GM12892 (cell line): ENCODE results near the gene ALG9.
A peak's percentile ranks its signal among the peaks of the same experiment; 100 is the strongest.

Experiments used
- DNase-seq: peaks from one replicate; pipeline ENCODE4 v3.0.0; 2011; ENCODE audit not compliant: insufficient read length
- FAIRE-seq: peaks from 2 replicates; lab custom pipeline; 2011; peaks lifted over from hg19 to GRCh38; lab: Jason Lieb, UNC
- POLR2A ChIP-seq: IDR thresholded peaks from 2 replicates; pipeline ENCODE4 v1.6.1; 2011; ENCODE audit warnings: low read depth, low read length, control low read depth
- POLR2AphosphoS5 ChIP-seq: IDR thresholded peaks from 2 replicates; pipeline ENCODE4 v1.6.1; 2011; ENCODE audit warnings: low read depth, low read length, control low read depth
- TAF1 ChIP-seq: IDR thresholded peaks from 2 replicates; pipeline ENCODE4 v1.6.1; 2011; ENCODE audit warnings: low read depth, mild to moderate bottlenecking, control low read depth, low read length, borderline replicate concordance

Gene ALG9

GRCh38 chr11:111829185-111829968 lies 42.0 kb downstream of the ALG9 start:
- DNase-seq (peak; percentile 13), FAIRE-seq (peak; percentile 63)
- TF ChIP-seq TAF1 = no peak

- DNase-seq (no peak), FAIRE-seq (no peak)
- TF ChIP-seq POLR2AphosphoS5 = no peak
- no peak for TF ChIP-seq TAF1
- TF ChIP-seq POLR2A = no peak
Observed at GRCh38 chr11:111826322-111826950, 44.9 kb downstream of the ALG9 start.

GRCh38 chr11:111823629-111824028 lies 47.8 kb downstream of the ALG9 start:
- FAIRE-seq (peak; percentile 44), DNase-seq (no peak)
- TF ChIP-seq POLR2AphosphoS5 = no peak
- TF ChIP-seq TAF1 = no peak
- TF ChIP-seq POLR2A = no peak

- FAIRE-seq (no peak), DNase-seq (no peak)
- TF ChIP-seq POLR2A (no peak), POLR2AphosphoS5 (no peak)
Observed at GRCh38 chr11:111823131-111823530, 48.2 kb downstream of the ALG9 start.

- FAIRE-seq = no peak
- no peak for TF ChIP-seq TAF1
- TF ChIP-seq POLR2AphosphoS5 = no peak
- no peak for TF ChIP-seq POLR2A
- no peak for DNase-seq
Observed at GRCh38 chr11:111819829-111820237, 51.5 kb downstream of the ALG9 start.

- FAIRE-seq (peak; percentile 17), DNase-seq (no peak)
- no peak for TF ChIP-seq POLR2AphosphoS5
- TF ChIP-seq POLR2A = no peak
- no peak for TF ChIP-seq TAF1
Observed at GRCh38 chr11:111819161-111819828, 52.1 kb downstream of the ALG9 start.

- no peak for TF ChIP-seq TAF1
- TF ChIP-seq POLR2AphosphoS5 = no peak
- TF ChIP-seq POLR2A = no peak
- FAIRE-seq (no peak), DNase-seq (no peak)
Observed at GRCh38 chr11:111815489-111815888, 55.9 kb downstream of the ALG9 start.

GRCh38 chr11:111814557-111815320 lies 56.6 kb downstream of the ALG9 start:
- peak; percentile 48 for FAIRE-seq
- no peak for TF ChIP-seq POLR2A
- no peak for TF ChIP-seq POLR2AphosphoS5
- TF ChIP-seq TAF1 = no peak
- no peak for DNase-seq

GRCh38 chr11:111814106-111814505 lies 57.3 kb downstream of the ALG9 start:
- FAIRE-seq (peak; percentile 36), DNase-seq (no peak)
- TF ChIP-seq POLR2A (no peak), TAF1 (no peak), POLR2AphosphoS5 (no peak)

GRCh38 chr11:111812211-111812610 lies 59.2 kb downstream of the ALG9 start:
- peak; percentile 9 for FAIRE-seq
- TF ChIP-seq POLR2AphosphoS5 (no peak), TAF1 (no peak), POLR2A (no peak)
- no peak for DNase-seq

- FAIRE-seq (no peak), DNase-seq (no peak)
- TF ChIP-seq POLR2A (no peak), POLR2AphosphoS5 (no peak), TAF1 (no peak)
Observed at GRCh38 chr11:111811445-111811844, 59.9 kb downstream of the ALG9 start.

- FAIRE-seq (no peak), DNase-seq (no peak)
- TF ChIP-seq POLR2AphosphoS5 (no peak), POLR2A (no peak), TAF1 (no peak)
Observed at GRCh38 chr11:111808834-111809233, 62.5 kb downstream of the ALG9 start.
